SH-SY5Y (cell line): ENCODE measurements around the gene RNPS1.

Source experiments
- GATA2 ChIP-seq: IDR thresholded peaks from 2 replicates; pipeline ENCODE4 v1.6.1; 2011; ENCODE audit warnings: mild to moderate bottlenecking, low read depth, low read length
- GATA3 ChIP-seq: IDR thresholded peaks from 2 replicates; pipeline ENCODE4 v1.6.1; 2011; ENCODE audit warnings: low read depth, mild to moderate bottlenecking, low read length, moderate library complexity

The RNPS1 gene

GRCh38 chr16:2287916-2288547 is 20.1 kb upstream of the RNPS1 start:
- TF ChIP-seq GATA2 (no peak), GATA3 (no peak)

- TF ChIP-seq GATA3 (no peak), GATA2 (no peak)
Observed at GRCh38 chr16:2286550-2286949, 18.6 kb upstream of the RNPS1 start.

GRCh38 chr16:2285731-2286191 is 17.8 kb upstream of the RNPS1 start:
- TF ChIP-seq GATA2 (no peak), GATA3 (no peak)

GRCh38 chr16:2284797-2285576 is 17.1 kb upstream of the RNPS1 start:
- TF ChIP-seq GATA3 (no peak), GATA2 (no peak)

- TF ChIP-seq GATA2 (no peak), GATA3 (no peak)
Observed at GRCh38 chr16:2284001-2284770, 16.3 kb upstream of the RNPS1 start.

- no peak for TF ChIP-seq GATA3
- no peak for TF ChIP-seq GATA2
Observed at GRCh38 chr16:2282866-2283555, 15.1 kb upstream of the RNPS1 start.

- TF ChIP-seq GATA3 (no peak), GATA2 (no peak)
Observed at GRCh38 chr16:2282262-2282661, 14.3 kb upstream of the RNPS1 start.

GRCh38 chr16:2280981-2281542 is 13.1 kb upstream of the RNPS1 start:
- TF ChIP-seq GATA3 (no peak), GATA2 (no peak)

- TF ChIP-seq GATA2: no peak
- no peak for TF ChIP-seq GATA3
Observed at GRCh38 chr16:2280461-2280860, 12.5 kb upstream of the RNPS1 start.

GRCh38 chr16:2278956-2279800 is 11.3 kb upstream of the RNPS1 start:
- TF ChIP-seq GATA2 (no peak), GATA3 (no peak)

- TF ChIP-seq GATA3: no peak
Observed at GRCh38 chr16:2278272-2278608, 10.3 kb upstream of the RNPS1 start.

- TF ChIP-seq GATA3 (no peak), GATA2 (no peak)
Observed at GRCh38 chr16:2277466-2278271, 9.7 kb upstream of the RNPS1 start.
